Stimulated activated memory B cell treated with anti-CD40 and anti-IgM and Interleukin-4, amounts not matched to agents 10 μg/mL and 1 μg/mL and 100 μg/mL, for 72 hours (primary cell): ENCODE data around the gene WNT3A.

Source experiments
- ATAC-seq: fragments of 150-1000 bp; cut with Tn5 transposase; 2 replicates; pipeline ENCODE4 v1.10.0; 2021
- H3K27ac Mint-ChIP-seq: one replicate; pipeline ENCODE4 v1.8.0; 2022; ENCODE audit warnings: mild to moderate bottlenecking, mixed read lengths
- H3K27me3 Mint-ChIP-seq: one replicate; pipeline ENCODE4 v1.8.0; 2022; ENCODE audit warnings: mixed read lengths
- H3K36me3 Mint-ChIP-seq: one replicate; pipeline ENCODE4 v1.8.0; 2022; ENCODE audit warnings: mixed read lengths
- H3K4me1 Mint-ChIP-seq: one replicate; pipeline ENCODE4 v1.8.0; 2022; ENCODE audit warnings: mixed read lengths
- H3K4me3 Mint-ChIP-seq: one replicate; pipeline ENCODE4 v1.8.0; 2022; ENCODE audit warnings: mild to moderate bottlenecking, moderate library complexity, mixed read lengths
- H3K9me3 Mint-ChIP-seq: one replicate; pipeline ENCODE4 v1.8.0; 2022; ENCODE audit warnings: mixed read lengths

Gene WNT3A

GRCh38 chr1:227994632-227995300, 12.0 kb upstream of the WNT3A start:
- H3K4me1 Mint-ChIP-seq: no peaks in the 10 kb centered on the region
- H3K9me3 Mint-ChIP-seq: peaks cover 23% of the 10 kb centered on the region
- no peak overlapping the region for H3K4me3 Mint-ChIP-seq
- H3K27ac Mint-ChIP-seq: no peak overlapping the region
- H3K27me3 Mint-ChIP-seq: peaks cover 27% of the 10 kb centered on the region
- no peak for ATAC-seq
- no peaks in the 10 kb centered on the region for H3K36me3 Mint-ChIP-seq

- no peak for ATAC-seq
- H3K27ac Mint-ChIP-seq: no peak overlapping the region
- H3K36me3 Mint-ChIP-seq: no peaks in the 10 kb centered on the region
- H3K4me3 Mint-ChIP-seq: no peak overlapping the region
- H3K4me1 Mint-ChIP-seq: no peaks in the 10 kb centered on the region
- peaks cover 23% of the 10 kb centered on the region for H3K9me3 Mint-ChIP-seq
- H3K27me3 Mint-ChIP-seq: peaks cover 27% of the 10 kb centered on the region
Measured at GRCh38 chr1:227996187-227996950, 10.4 kb upstream of the WNT3A start.

- H3K4me3 Mint-ChIP-seq: no peak overlapping the region
Measured at GRCh38 chr1:227998374-227999055, 8.3 kb upstream of the WNT3A start.

GRCh38 chr1:227999056-227999930, 7.5 kb upstream of the WNT3A start:
- H3K27me3 Mint-ChIP-seq: peaks cover 51% of the 10 kb centered on the region
- H3K27ac Mint-ChIP-seq: no peak overlapping the region
- peaks cover 5% of the 10 kb centered on the region for H3K4me1 Mint-ChIP-seq
- no peaks in the 10 kb centered on the region for H3K36me3 Mint-ChIP-seq
- peaks cover 23% of the 10 kb centered on the region for H3K9me3 Mint-ChIP-seq
- H3K4me3 Mint-ChIP-seq: no peak overlapping the region
- peak; percentile 85 for ATAC-seq

More at GRCh38 chr1:227998374-227999055, 8.3 kb upstream of the WNT3A start:
- no peaks in the 10 kb centered on the region for H3K4me1 Mint-ChIP-seq
- H3K27ac Mint-ChIP-seq: no peak overlapping the region
- H3K27me3 Mint-ChIP-seq: peaks cover 43% of the 10 kb centered on the region
- no peaks in the 10 kb centered on the region for H3K36me3 Mint-ChIP-seq
- no peak for ATAC-seq
- peaks cover 23% of the 10 kb centered on the region for H3K9me3 Mint-ChIP-seq

GRCh38 chr1:228000416-228000815, 6.4 kb upstream of the WNT3A start:
- no peaks in the 10 kb centered on the region for H3K36me3 Mint-ChIP-seq
- no peak overlapping the region for H3K27ac Mint-ChIP-seq
- ATAC-seq: no peak
- peaks cover 54% of the 10 kb centered on the region for H3K27me3 Mint-ChIP-seq
- H3K4me1 Mint-ChIP-seq: peaks cover 16% of the 10 kb centered on the region
- peaks cover 20% of the 10 kb centered on the region for H3K9me3 Mint-ChIP-seq
- H3K4me3 Mint-ChIP-seq: no peak overlapping the region

GRCh38 chr1:228000836-228001563, 5.8 kb upstream of the WNT3A start:
- H3K36me3 Mint-ChIP-seq: no peaks in the 10 kb centered on the region
- peaks cover 19% of the 10 kb centered on the region for H3K9me3 Mint-ChIP-seq
- ATAC-seq: no peak
- H3K4me1 Mint-ChIP-seq: peaks cover 22% of the 10 kb centered on the region
- H3K27ac Mint-ChIP-seq: no peak overlapping the region
- no peak overlapping the region for H3K4me3 Mint-ChIP-seq
- H3K27me3 Mint-ChIP-seq: peaks cover 60% of the 10 kb centered on the region

- Mint-ChIP-seq H3K27me3 (peaks cover 64% of the 10 kb centered on the region), H3K36me3 (no peaks in the 10 kb centered on the region), H3K9me3 (peaks cover 11% of the 10 kb centered on the region), H3K4me3 (no peak overlapping the region), H3K27ac (no peak overlapping the region), H3K4me1 (peaks cover 23% of the 10 kb centered on the region)
- no peak for ATAC-seq
Measured at GRCh38 chr1:228001738-228002535, 4.9 kb upstream of the WNT3A start.

GRCh38 chr1:228002792-228003191, 4.0 kb upstream of the WNT3A start:
- ATAC-seq: no peak
- H3K36me3 Mint-ChIP-seq: no peaks in the 10 kb centered on the region
- no peak overlapping the region for H3K4me3 Mint-ChIP-seq
- H3K9me3 Mint-ChIP-seq: peaks cover 9% of the 10 kb centered on the region
- no peak overlapping the region for H3K27ac Mint-ChIP-seq
- H3K4me1 Mint-ChIP-seq: peaks cover 23% of the 10 kb centered on the region
- peaks cover 73% of the 10 kb centered on the region for H3K27me3 Mint-ChIP-seq

- Mint-ChIP-seq H3K9me3 (peaks cover 3% of the 10 kb centered on the region), H3K4me1 (peaks cover 33% of the 10 kb centered on the region), H3K36me3 (no peaks in the 10 kb centered on the region)
Measured at GRCh38 chr1:228003461-228004330, 3.1 kb upstream of the WNT3A start.

GRCh38 chr1:228004331-228004855, 2.4 kb upstream of the WNT3A start:
- Mint-ChIP-seq H3K4me1 (peaks cover 39% of the 10 kb centered on the region), H3K27ac (no peak overlapping the region), H3K36me3 (no peaks in the 10 kb centered on the region), H3K9me3 (no peaks in the 10 kb centered on the region), H3K27me3 (peaks cover 88% of the 10 kb centered on the region), H3K4me3 (no peak overlapping the region)
- no peak for ATAC-seq

More at GRCh38 chr1:228003461-228004330, 3.1 kb upstream of the WNT3A start:
- no peak overlapping the region for H3K4me3 Mint-ChIP-seq
- no peak overlapping the region for H3K27ac Mint-ChIP-seq
- ATAC-seq: no peak
- H3K27me3 Mint-ChIP-seq: peaks cover 81% of the 10 kb centered on the region

GRCh38 chr1:228004856-228005462, 1.8 kb upstream of the WNT3A start:
- ATAC-seq: no peak
- Mint-ChIP-seq H3K4me1 (peaks cover 45% of the 10 kb centered on the region), H3K36me3 (no peaks in the 10 kb centered on the region), H3K9me3 (no peaks in the 10 kb centered on the region), H3K4me3 (no peak overlapping the region), H3K27me3 (peaks cover 91% of the 10 kb centered on the region), H3K27ac (no peak overlapping the region)

GRCh38 chr1:228005511-228006033, 1.2 kb upstream of the WNT3A start:
- Mint-ChIP-seq H3K4me3 (no peak overlapping the region), H3K27me3 (peaks cover 89% of the 10 kb centered on the region), H3K4me1 (peaks cover 51% of the 10 kb centered on the region), H3K36me3 (no peaks in the 10 kb centered on the region), H3K27ac (no peak overlapping the region), H3K9me3 (no peaks in the 10 kb centered on the region)
- no peak for ATAC-seq
